Suprapubic skin (tissue), 4 donors: ENCODE data around the gene VASH2. TPM values are rescaled to one million over a fixed set of nuclear protein-coding genes. Genes with fewer than 3 reads are reported as not detected.
A peak's percentile ranks its signal among the peaks of the same experiment; 100 is the strongest.

Experiments
- DNase-seq, 2 donors: peaks; one replicate each; pipeline ENCODE4 v3.0.0-alpha.2; 2019; ENCODE audit warnings: low spot score in 2 of 2
- H3K27ac ChIP-seq: fragments of 200-600 bp; sonication (generic); one replicate; pipeline ENCODE4 v1.5.1; 2019
- H3K27me3 ChIP-seq: fragments of 200-600 bp; sonication (generic); one replicate; pipeline ENCODE4 v1.5.1; 2019
- H3K36me3 ChIP-seq: fragments of 200-600 bp; sonication (generic); one replicate; pipeline ENCODE4 v1.5.1; 2019
- H3K4me1 ChIP-seq: fragments of 200-600 bp; sonication (generic); one replicate; pipeline ENCODE4 v1.5.1; 2019
- H3K4me3 ChIP-seq: fragments of 200-600 bp; sonication (generic); one replicate; pipeline ENCODE4 v1.5.1; 2019; ENCODE audit warnings: mild to moderate bottlenecking
- H3K9me3 ChIP-seq: fragments of 200-600 bp; sonication (generic); one replicate; pipeline ENCODE4 v1.5.1; 2019
- EP300 ChIP-seq: sonication (generic); formaldehyde crosslinking; IDR thresholded peaks from one replicate; pipeline ENCODE4 v1.6.1; 2017; ENCODE audit warnings: antibody characterized with exemption
- POLR2A ChIP-seq, 2 donors: fragments of 450-650 bp; IDR thresholded peaks; one replicate each; pipeline ENCODE4 v1.6.1; 2017; ENCODE audit warnings: antibody characterized with exemption in 2 of 2, mild to moderate bottlenecking in 2 of 2, moderate library complexity in 2 of 2
- POLR2AphosphoS5 ChIP-seq, 3 donors: sonication (generic); formaldehyde crosslinking; IDR thresholded peaks; one replicate each; pipeline ENCODE4 v1.6.1; 2017; ENCODE audit warnings: antibody characterized with exemption in 3 of 3
- WGBS: methylation state at CpG from one replicate; pipeline ENCODE4 v1.1.5; 2018; 5-methylcytosine and 5-hydroxymethylcytosine counted together
- total RNA-seq, 4 donors: library from RNA; depleted of rRNA; stranded (reverse); fragments of >200 nt; gene quantifications; one replicate each; pipeline ENCODE4 v1.1.0, GENCODE V29; 2016
- TF ChIP-seq, protein P1 (sequence below), 2 donors: fragments of 200-600 bp in 1 of 2; fragments of 450-650 bp in 1 of 2; sonication (generic) in 1 of 2; IDR thresholded peaks; one replicate each; pipeline ENCODE4 v1.5.1; 2016 to 2019; ENCODE audit warnings: antibody characterized with exemption in 2 of 2, mild to moderate bottlenecking in 1 of 2, moderate library complexity in 1 of 2

VASH2 gene
- total RNA-seq, 4 donors from 2014 or later, result 0.32 to 0.36 TPM; not detected in 2

DNA sequence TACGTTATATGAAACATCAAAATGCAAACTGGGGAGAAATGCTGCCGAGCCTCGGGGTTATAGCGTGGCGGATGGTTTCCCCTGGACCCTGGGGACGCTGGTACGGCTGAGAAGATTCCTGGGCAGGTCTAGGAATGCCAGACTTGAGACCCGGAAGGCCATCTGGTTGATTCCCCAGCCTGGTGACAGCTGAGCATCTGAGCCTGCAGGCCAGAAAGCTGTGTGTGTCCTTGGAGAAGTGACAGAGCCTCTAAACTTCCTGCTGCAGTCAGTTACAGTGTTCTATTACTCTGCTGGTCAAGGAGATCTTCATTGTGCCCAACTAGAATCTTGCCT is 2.3 kb downstream of the VASH2 start:
- H3K4me1 ChIP-seq, result peaks cover 27% of the 10 kb centered on the region
- DNase-seq, result no peak
- H3K9me3 ChIP-seq, result no peaks in the 10 kb centered on the region
- TF ChIP-seq POLR2A (IDR thresholded peaks at IDR 0.05) (no peak), POLR2AphosphoS5 (IDR thresholded peaks at IDR 0.05) (no peak), EP300 (no peak)
- TF ChIP-seq, protein P1, sequence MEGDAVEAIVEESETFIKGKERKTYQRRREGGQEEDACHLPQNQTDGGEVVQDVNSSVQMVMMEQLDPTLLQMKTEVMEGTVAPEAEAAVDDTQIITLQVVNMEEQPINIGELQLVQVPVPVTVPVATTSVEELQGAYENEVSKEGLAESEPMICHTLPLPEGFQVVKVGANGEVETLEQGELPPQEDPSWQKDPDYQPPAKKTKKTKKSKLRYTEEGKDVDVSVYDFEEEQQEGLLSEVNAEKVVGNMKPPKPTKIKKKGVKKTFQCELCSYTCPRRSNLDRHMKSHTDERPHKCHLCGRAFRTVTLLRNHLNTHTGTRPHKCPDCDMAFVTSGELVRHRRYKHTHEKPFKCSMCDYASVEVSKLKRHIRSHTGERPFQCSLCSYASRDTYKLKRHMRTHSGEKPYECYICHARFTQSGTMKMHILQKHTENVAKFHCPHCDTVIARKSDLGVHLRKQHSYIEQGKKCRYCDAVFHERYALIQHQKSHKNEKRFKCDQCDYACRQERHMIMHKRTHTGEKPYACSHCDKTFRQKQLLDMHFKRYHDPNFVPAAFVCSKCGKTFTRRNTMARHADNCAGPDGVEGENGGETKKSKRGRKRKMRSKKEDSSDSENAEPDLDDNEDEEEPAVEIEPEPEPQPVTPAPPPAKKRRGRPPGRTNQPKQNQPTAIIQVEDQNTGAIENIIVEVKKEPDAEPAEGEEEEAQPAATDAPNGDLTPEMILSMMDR (IDR thresholded peaks at IDR 0.05), result no peak
- H3K27ac ChIP-seq, result no peak overlapping the region
- H3K27me3 ChIP-seq, result no peaks in the 10 kb centered on the region
- no peaks in the 10 kb centered on the region for H3K36me3 ChIP-seq
- WGBS, result 72% methylated on average over 8 of the region's 8 CpGs
- no peak overlapping the region for H3K4me3 ChIP-seq

DNA sequence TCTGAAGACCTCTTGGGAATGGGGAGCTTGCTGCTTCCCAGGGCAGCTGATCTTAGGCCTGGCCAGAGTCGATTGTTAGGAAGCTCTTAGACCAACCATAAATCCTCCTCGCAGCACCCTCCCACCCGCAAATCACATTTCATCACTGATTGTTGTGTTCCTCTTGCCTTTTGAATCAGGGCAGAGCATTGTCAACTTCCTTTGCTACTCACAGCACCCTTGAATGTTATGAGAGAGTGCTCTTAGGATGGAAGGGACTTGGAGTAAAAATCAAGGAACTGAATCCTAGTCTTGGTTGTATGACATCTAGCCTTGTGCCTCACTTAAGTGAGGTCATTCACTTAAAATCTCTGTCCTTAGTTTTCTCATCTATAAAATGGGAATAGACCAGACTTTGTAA is 3.0 kb downstream of the VASH2 start:
- no peak for DNase-seq
- 80% methylated on average over 3 of the region's 3 CpGs for WGBS
- H3K4me3 ChIP-seq, result no peak overlapping the region
- H3K27me3 ChIP-seq, result no peaks in the 10 kb centered on the region
- peaks cover 27% of the 10 kb centered on the region for H3K4me1 ChIP-seq
- TF ChIP-seq POLR2A (IDR thresholded peaks at IDR 0.05) (no peak), POLR2AphosphoS5 (IDR thresholded peaks at IDR 0.05) (no peak), EP300 (no peak)
- TF ChIP-seq, protein P1 (IDR thresholded peaks at IDR 0.05), result no peak
- no peak overlapping the region for H3K27ac ChIP-seq
- H3K36me3 ChIP-seq, result no peaks in the 10 kb centered on the region
- no peaks in the 10 kb centered on the region for H3K9me3 ChIP-seq

DNA sequence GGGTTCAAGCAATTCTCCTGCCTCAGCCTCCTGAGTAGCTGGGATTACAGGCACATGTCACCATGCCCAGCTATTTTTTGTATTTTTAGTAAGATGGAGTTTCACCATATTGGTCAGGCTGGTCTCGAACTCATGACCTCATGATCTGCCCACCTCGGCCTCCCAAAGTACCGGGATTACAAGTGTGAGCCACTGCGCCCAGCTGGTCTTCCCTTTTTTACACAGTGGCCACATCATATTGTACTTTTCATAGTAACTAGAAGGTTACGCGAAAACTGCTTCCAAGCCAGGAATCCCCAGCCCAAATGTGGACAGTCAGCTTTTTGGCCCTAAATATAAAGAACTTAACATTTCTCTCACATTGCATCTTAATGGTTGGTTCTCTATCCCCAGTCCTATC is 4.2 kb downstream of the VASH2 start:
- peak in 1 of 2 donors; percentile 41 for DNase-seq
- H3K36me3 ChIP-seq, result no peaks in the 10 kb centered on the region
- TF ChIP-seq, protein P1 (IDR thresholded peaks at IDR 0.05), result no peak
- TF ChIP-seq POLR2AphosphoS5 (IDR thresholded peaks at IDR 0.05), result no peak
- no peak for TF ChIP-seq POLR2A (IDR thresholded peaks at IDR 0.05)
- no peak for TF ChIP-seq EP300
- H3K27me3 ChIP-seq, result no peaks in the 10 kb centered on the region
- H3K9me3 ChIP-seq, result no peaks in the 10 kb centered on the region
- no peak overlapping the region for H3K27ac ChIP-seq
- whole genome bisulfite sequencing, result 95% methylated on average over 6 of the region's 6 CpGs
- no peak overlapping the region for H3K4me3 ChIP-seq
- H3K4me1 ChIP-seq, result peaks cover 27% of the 10 kb centered on the region

DNA sequence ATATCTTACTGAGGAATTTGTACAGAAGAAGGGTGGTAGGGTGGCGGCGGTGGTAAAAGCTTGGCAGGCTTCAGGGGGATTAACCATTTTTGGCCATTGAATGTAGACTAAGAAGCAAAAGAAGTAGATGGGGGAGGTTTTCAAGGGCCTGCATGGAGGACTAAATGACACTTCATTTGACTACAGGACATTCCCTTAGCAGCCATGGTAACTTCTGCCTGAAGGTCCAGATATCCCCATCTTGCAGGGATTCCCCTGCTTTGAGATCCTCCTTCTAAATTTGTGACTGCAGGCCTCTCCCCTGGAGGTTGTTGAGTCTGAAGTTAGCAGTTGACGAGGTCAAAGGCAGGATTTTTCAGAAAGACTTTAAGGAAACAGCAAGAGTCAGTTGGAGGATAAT is 4.8 kb downstream of the VASH2 start:
- WGBS, result 89% methylated on average over 3 of the region's 3 CpGs
- Histone ChIP-seq H3K36me3 (no peaks in the 10 kb centered on the region), H3K9me3 (no peaks in the 10 kb centered on the region), H3K4me1 (peaks cover 24% of the 10 kb centered on the region), H3K4me3 (no peak overlapping the region), H3K27me3 (no peaks in the 10 kb centered on the region), H3K27ac (no peak overlapping the region)
- DNase-seq, result peak in 1 of 2 donors; percentile 47
- TF ChIP-seq EP300 (no peak), POLR2AphosphoS5 (IDR thresholded peaks at IDR 0.05) (no peak), POLR2A (IDR thresholded peaks at IDR 0.05) (no peak)
- TF ChIP-seq, protein P1 (IDR thresholded peaks at IDR 0.05), result no peak

DNA sequence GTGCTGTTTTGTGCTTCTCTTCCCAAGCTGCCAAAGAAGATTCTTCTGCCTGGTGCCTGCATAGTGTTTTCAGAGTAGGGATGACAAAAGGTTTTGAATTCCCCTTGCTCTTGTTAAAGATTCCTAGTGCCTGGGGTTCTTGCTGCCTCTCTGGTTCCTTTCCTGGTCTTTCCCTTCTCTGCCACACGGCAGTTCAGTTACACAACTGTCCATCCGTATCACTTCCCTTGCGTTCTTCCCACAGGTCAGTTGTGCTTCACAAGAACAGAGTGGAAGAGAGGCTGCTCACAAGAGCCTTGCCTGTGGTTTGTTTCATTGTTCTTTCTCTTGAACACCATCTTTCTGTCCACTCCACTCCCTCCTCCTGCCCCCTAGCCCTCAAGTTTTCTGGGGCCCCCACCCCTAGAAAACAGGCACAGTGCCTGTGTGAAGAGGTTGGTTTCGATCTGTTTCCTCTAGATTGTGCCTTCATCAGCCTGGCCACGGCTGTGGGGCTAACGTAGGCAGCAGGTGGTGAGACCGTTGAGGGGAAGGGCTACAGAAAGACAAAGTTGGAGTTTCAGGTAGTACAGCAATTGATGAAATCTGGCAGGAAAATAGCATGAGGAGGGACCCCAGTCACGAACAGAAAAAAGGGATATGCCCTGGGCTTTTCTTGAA is 5.8 kb downstream of the VASH2 start:
- peak in 1 of 2 donors; percentile 40 for DNase-seq
- Histone ChIP-seq H3K27me3 (no peaks in the 10 kb centered on the region), H3K36me3 (no peaks in the 10 kb centered on the region), H3K4me3 (no peak overlapping the region), H3K27ac (no peak overlapping the region), H3K9me3 (no peaks in the 10 kb centered on the region), H3K4me1 (peaks cover 16% of the 10 kb centered on the region)
- TF ChIP-seq, protein P1 (IDR thresholded peaks at IDR 0.05), result no peak
- 84% methylated on average over 8 of the region's 8 CpGs for WGBS
